ENCODE data around the gene THRSP. TPM values are rescaled to one million over a fixed set of nuclear protein-coding genes. Genes with fewer than 3 reads are reported as not detected.

The THRSP gene
- total and polyA plus RNA-seq, 2 of the 8 experiments (the other 6 are each of a cell fraction or from before 2014, with no cell fraction given): 0.11 TPM; not detected in 1

DNA sequence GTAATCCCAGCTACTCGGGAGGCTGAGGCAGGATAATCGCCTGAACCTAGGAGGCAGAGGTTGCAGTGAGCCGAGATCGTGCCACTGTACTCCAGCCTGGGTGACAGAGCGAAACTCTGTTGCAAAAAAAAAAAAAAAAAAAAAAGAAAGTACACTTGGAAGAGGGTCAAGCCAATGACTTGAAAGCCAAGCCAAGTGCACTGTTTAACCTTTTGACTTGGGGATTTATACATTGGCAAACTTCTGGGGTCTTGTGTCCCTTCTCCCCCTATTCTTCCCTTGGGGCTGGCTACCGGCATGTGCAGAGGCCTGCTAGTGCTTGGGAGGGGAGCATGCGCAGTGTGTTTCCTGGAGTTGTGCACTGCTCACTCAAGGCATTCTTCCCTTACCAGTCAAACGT lies 14.3 kb upstream of the THRSP start (continued):
- no peak for TF ChIP-seq KDM4A (IDR thresholded peaks at IDR 0.05; ENCODE audit: low read depth, low read length, severe bottlenecking)
- no peak for TF ChIP-seq EGR1 (IDR thresholded peaks at IDR 0.05; ENCODE audit: borderline replicate concordance, low read depth, low read length)
- TF ChIP-seq SP1 (IDR thresholded peaks at IDR 0.05; ENCODE audit: low read depth, low read length): no peak
